Mesangial cell (primary cell): ENCODE results near the gene ECI2. TPM values are rescaled to one million over a fixed set of nuclear protein-coding genes. Genes with fewer than 3 reads are reported as not detected.

Experiments used
- total RNA-seq: library from RNA; depleted of rRNA; stranded (reverse); fragments of >200 nt; gene quantifications from 2 replicates; pipeline ENCODE4 v1.2.3, GENCODE V29; 2015

Gene ECI2, protein sequence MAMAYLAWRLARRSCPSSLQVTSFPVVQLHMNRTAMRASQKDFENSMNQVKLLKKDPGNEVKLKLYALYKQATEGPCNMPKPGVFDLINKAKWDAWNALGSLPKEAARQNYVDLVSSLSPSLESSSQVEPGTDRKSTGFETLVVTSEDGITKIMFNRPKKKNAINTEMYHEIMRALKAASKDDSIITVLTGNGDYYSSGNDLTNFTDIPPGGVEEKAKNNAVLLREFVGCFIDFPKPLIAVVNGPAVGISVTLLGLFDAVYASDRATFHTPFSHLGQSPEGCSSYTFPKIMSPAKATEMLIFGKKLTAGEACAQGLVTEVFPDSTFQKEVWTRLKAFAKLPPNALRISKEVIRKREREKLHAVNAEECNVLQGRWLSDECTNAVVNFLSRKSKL
- total RNA-seq, result 52.9 and 107 TPM in 2 replicates

DNA sequence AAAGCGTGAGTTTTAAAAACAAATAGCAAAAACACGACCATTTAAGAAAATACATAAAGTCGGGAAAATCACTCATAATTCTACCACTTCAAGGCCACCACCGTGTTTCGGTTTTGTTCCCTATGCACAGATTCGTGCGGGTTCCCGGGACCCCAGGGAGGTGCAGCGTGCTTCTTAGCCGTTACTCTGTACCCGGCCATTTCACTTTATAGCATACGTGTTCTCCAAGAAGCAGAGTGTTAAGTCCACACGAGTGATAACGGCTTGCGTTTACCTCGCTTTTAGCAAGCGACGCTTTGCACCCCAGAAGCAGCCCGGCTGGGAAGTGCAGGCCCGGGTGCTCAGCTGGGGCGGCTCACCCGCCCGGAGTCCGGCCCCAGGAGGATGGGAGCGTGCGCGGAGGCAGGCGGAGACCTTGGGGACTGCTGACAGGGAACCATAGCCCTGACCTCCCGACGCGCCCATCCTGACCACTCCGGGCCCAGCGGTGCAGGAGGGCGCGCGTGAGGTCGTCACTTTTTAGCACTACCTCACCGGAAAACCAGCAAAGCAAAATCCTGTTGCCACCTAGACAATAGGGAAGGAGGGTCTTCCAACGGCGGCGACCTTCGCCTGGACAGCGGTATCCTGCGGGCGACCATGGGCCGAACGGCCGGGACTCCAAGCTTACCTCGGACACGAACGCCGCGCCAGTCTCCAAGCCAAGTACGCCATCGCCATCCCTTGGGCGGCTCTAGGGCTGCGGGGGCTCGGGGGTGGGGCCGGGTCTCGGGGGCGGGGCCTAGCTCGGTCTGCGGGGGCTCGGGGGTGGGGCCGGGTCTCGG lies at the start of gene ECI2:
ECI2 (minus strand) TSS at position 735 of the 824 bp plus-strand sequence; CDS start at position 720, 15 bp downstream.

DNA sequence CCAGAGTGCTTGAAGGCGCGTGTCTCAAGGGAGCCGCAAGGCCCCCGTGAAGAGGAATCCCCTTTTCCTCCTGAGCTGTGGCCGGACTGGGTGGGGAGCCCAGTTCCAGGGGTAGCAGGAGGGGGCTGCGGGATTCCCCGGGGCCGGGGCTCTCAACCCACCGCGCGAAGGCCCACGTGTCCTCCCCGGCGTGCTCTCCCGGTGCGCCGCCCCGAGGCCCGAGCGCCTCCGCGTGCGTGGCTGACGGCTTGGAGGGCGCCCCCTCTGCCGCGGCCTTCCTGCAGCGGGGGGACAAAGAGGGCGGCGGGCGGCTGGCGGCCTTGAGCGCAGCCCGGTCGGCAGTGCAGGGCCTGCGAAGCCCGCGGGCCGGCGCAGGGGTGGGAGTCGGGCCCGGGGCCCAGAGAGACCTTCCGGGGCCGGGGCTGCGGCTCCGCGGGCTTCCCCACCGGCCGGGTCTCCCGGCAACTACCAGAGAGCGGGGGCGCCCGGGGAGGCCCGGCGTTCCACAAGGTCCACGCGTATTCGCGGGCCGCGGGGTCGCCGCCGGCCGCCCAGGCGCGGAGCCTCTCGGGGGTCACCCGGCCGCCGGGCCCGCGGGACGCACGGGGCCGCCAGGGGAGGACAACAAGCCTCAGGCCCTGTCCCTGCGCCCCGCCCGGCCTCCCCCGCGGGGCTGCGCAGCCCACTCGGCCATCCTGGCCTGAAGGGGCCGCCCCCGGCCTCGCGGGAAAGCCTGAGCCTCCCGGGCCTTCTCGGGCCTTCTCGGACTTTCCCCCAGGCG lies 56.5 kb downstream of the ECI2 start, which contains the start of gene FAM217A:
FAM217A (minus strand) TSS at position 447 of the 781 bp plus-strand sequence. CDS start 1,723 bp downstream, outside the sequence.

Other genes with a start within 250 kb of the ECI2 start
- gene FAM217A, start 56.4 kb downstream of the ECI2 start, total RNA-seq, result not detected in 2 replicates